HepG2 (cell line): ENCODE data around the gene LGALS7B. TPM values are rescaled to one million over a fixed set of nuclear protein-coding genes. Genes with fewer than 3 reads are reported as not detected.
A peak's percentile ranks its signal among the peaks of the same experiment; 100 is the strongest.

Experiments used
- ATF2 ChIP-seq: sonication (generic); formaldehyde crosslinking; IDR thresholded peaks from 2 replicates; pipeline ENCODE4 v1.4.0; 2020; ENCODE audit warnings: missing genetic modification reagents
- BCL3 ChIP-seq: sonication (generic); formaldehyde crosslinking; IDR thresholded peaks from 2 replicates; pipeline ENCODE4 v1.5.1; 2020; ENCODE audit warnings: mild to moderate bottlenecking, missing genetic modification reagents, moderate library complexity
- GPBP1L1 ChIP-seq: sonication (generic); formaldehyde crosslinking; IDR thresholded peaks from 2 replicates; pipeline ENCODE4 v1.5.0; 2020; ENCODE audit warnings: mild to moderate bottlenecking, missing genetic modification reagents
- HMGXB4 ChIP-seq, 2 experiments: sonication (generic) in 1 of 2; formaldehyde crosslinking in 1 of 2; IDR thresholded peaks; 2 replicates each; pipeline versions ENCODE4 v1.4.0 to v1.6.1; 2018 to 2020; ENCODE audit warnings: missing genetic modification reagents in 2 of 2, borderline replicate concordance in 1 of 2, low read depth in 1 of 2, mild to moderate bottlenecking in 1 of 2, missing biosample characterization in 1 of 2
- HNRNPH1 ChIP-seq: fragments of 200-400 bp; formaldehyde crosslinking; optimal IDR thresholded peaks from 2 replicates; pipeline ENCODE3; 2017; ENCODE audit warnings: mild to moderate bottlenecking, low read depth, low read length
- PAF1 ChIP-seq: IDR thresholded peaks from 2 replicates; pipeline ENCODE4 v1.6.1; 2016; ENCODE audit warnings: missing genetic modification reagents, missing compliant biosample characterization
- SCMH1 ChIP-seq: sonication (generic); formaldehyde crosslinking; IDR thresholded peaks from 2 replicates; pipeline ENCODE4 v1.9.0; 2021; ENCODE audit warnings: missing genetic modification reagents, mild to moderate bottlenecking, borderline replicate concordance
- ZBTB37 ChIP-seq: sonication (generic); formaldehyde crosslinking; IDR thresholded peaks from 2 replicates; pipeline ENCODE4 v1.4.0; 2020; ENCODE audit warnings: mild to moderate bottlenecking, missing genetic modification reagents
- ZNF234 ChIP-seq: sonication (generic); formaldehyde crosslinking; conservative IDR thresholded peaks from 2 replicates; pipeline ENCODE4 v1.5.1; 2020; ENCODE audit warnings: mild to moderate bottlenecking, missing genetic modification reagents
- ZNF280D ChIP-seq: sonication (generic); formaldehyde crosslinking; IDR thresholded peaks from 2 replicates; pipeline ENCODE4 v1.5.1; 2020; ENCODE audit warnings: mild to moderate bottlenecking, missing genetic modification reagents
- ZNF30 ChIP-seq: sonication (generic); formaldehyde crosslinking; IDR thresholded peaks from 2 replicates; pipeline ENCODE4 v1.5.0; 2020; ENCODE audit warnings: mild to moderate bottlenecking, missing genetic modification reagents
- ZNF414 ChIP-seq: sonication (generic); formaldehyde crosslinking; IDR thresholded peaks from 2 replicates; pipeline ENCODE4 v1.5.0; 2020; ENCODE audit warnings: missing genetic modification reagents
- ZNF557 ChIP-seq: sonication (generic); formaldehyde crosslinking; IDR thresholded peaks from 2 replicates; pipeline ENCODE4 v1.4.0; 2020; ENCODE audit warnings: missing genetic modification reagents
- ZNF619 ChIP-seq: sonication (generic); formaldehyde crosslinking; IDR thresholded peaks from 2 replicates; pipeline ENCODE4 v1.4.0; 2020; ENCODE audit warnings: mild to moderate bottlenecking, missing genetic modification reagents
- ZNF766 ChIP-seq: sonication (generic); formaldehyde crosslinking; IDR thresholded peaks from 2 replicates; pipeline ENCODE4 v1.5.0; 2020; ENCODE audit warnings: missing genetic modification reagents, borderline replicate concordance
- ZNF83 ChIP-seq: sonication (generic); formaldehyde crosslinking; IDR thresholded peaks from 2 replicates; pipeline ENCODE4 v1.4.0; 2020; ENCODE audit warnings: missing genetic modification reagents, mild to moderate bottlenecking, borderline replicate concordance
- polyA plus RNA-seq, 8 experiments: library from polyadenylated mRNA; depleted of rRNA in 3 of 8; stranded (reverse) in 7 of 8; unstranded in 1 of 8; fragments of >200 nt; fragmentation: Illumina TruSeq in 4 of 8; extraction: Trizol in 4 of 8; gene quantifications; 2 replicates each; pipeline versions ENCODE4 v1.2.1 to v1.2.3, GENCODE V29; 2011 to 2016; ENCODE audit warnings: low read depth in 4 of 8, missing spikeins in 1 of 8, mixed read lengths in 1 of 8; ENCODE audit not compliant: insufficient read depth in 1 of 8
- total RNA-seq, 5 experiments: library from RNA; depleted of rRNA; stranded (reverse); fragments of >200 nt; fragmentation: Illumina TruSeq; extraction: Trizol; gene quantifications; 2 replicates each; pipeline ENCODE4 v1.2.3, GENCODE V29; 2016; ENCODE audit warnings: low read depth in 1 of 5

LGALS7B gene
- total and polyA plus RNA-seq, 2 of the 13 experiments (the other 11 are each of a cell fraction or from before 2014, with no cell fraction given), result 1.7 to 2.1 TPM

GRCh38 chr19:38831142-38831605, 42.2 kb downstream of the LGALS7B start (continued):
- TF ChIP-seq HMGXB4 (CRISPR knock-in tag; IDR thresholded peaks at IDR 0.05; ENCODE audit: borderline replicate concordance in 1 of 2, low read depth in 1 of 2), result peak in 1 of 2 experiments; percentile 66; a peak in 2 of 4 replicates
- TF ChIP-seq ZNF414 (CRISPR knock-in tag), result peak; percentile 40; the same call in 1 of the 2 replicates
- no peak for TF ChIP-seq ZNF619 (CRISPR knock-in tag)
- TF ChIP-seq ZNF557, result 0 out of 2 replicates have a peak, but pooled peaks have one; percentile 50
- TF ChIP-seq ZNF234 (CRISPR knock-in tag), result no peak
- TF ChIP-seq ZNF83 (CRISPR knock-in tag), result no peak
- TF ChIP-seq ZNF280D (CRISPR knock-in tag), result peak; percentile 75; the same call in 1 of the 2 replicates
- TF ChIP-seq BCL3 (CRISPR knock-in tag), result no peak
- no peak for TF ChIP-seq PAF1 (CRISPR knock-in tag)
- no peak; the same call in 1 of the 2 replicates for TF ChIP-seq ATF2 (CRISPR knock-in tag)
- TF ChIP-seq HNRNPH1, result no peak
- no peak for TF ChIP-seq ZNF766
- 0 out of 2 replicates have a peak, but pooled peaks have one; percentile 25 for TF ChIP-seq ZNF30 (CRISPR knock-in tag)
- no peak for TF ChIP-seq ZBTB37 (CRISPR knock-in tag)
- no peak for TF ChIP-seq SCMH1 (CRISPR knock-in tag)
- TF ChIP-seq GPBP1L1 (CRISPR knock-in tag), result no peak
